Transverse colon (tissue), 4 donors: ENCODE data around the gene CNPPD1. TPM values are rescaled to one million over a fixed set of nuclear protein-coding genes. Genes with fewer than 3 reads are reported as not detected.

ENCODE experiments used
- DNase-seq: peaks from one replicate; pipeline ENCODE4 v3.0.0-alpha.2; 2019
- H3K27ac ChIP-seq, 4 donors: fragments of 200-600 bp; sonication (generic); 2 replicates each; pipeline ENCODE4 v1.5.1; 2016 to 2018; ENCODE audit warnings: inconsistent platforms in 4 of 4
- H3K27me3 ChIP-seq: fragments of 200-600 bp; sonication (generic); 2 replicates; pipeline ENCODE4 v1.5.1; 2017; ENCODE audit warnings: inconsistent platforms
- H3K36me3 ChIP-seq, 4 donors: fragments of 200-600 bp; sonication (generic); 2 replicates each; pipeline ENCODE4 v1.5.1; 2017 to 2019; ENCODE audit warnings: inconsistent platforms in 4 of 4
- H3K4me1 ChIP-seq, 4 donors: fragments of 200-600 bp; sonication (generic); 2 replicates each; pipeline ENCODE4 v1.5.1; 2017 to 2020; ENCODE audit warnings: inconsistent platforms in 4 of 4
- H3K4me3 ChIP-seq, 4 donors: fragments of 200-600 bp; sonication (generic); 1 replicate in 1 of 4; 2 replicates in 3 of 4; pipeline versions ENCODE4 v1.5.1 to v1.6.1; 2017 to 2019; ENCODE audit warnings: inconsistent platforms in 4 of 4
- H3K9me3 ChIP-seq, 2 donors: fragments of 200-600 bp; sonication (generic); 2 replicates each; pipeline ENCODE4 v1.5.1; 2017 to 2019; ENCODE audit warnings: inconsistent platforms in 2 of 2
- CTCF ChIP-seq, 5 experiments: fragments of 200-600 bp in 3 of 5; fragments of 450-650 bp in 2 of 5; sonication (generic) in 3 of 5; IDR thresholded peaks; 1 replicate in 2 of 5; 2 replicates in 3 of 5; pipeline ENCODE4 v1.5.1; 2016 to 2017; ENCODE audit warnings: antibody characterized with exemption in 5 of 5, inconsistent platforms in 3 of 5, mild to moderate bottlenecking in 2 of 5, moderate library complexity in 1 of 5
- EP300 ChIP-seq: sonication (generic); formaldehyde crosslinking; IDR thresholded peaks from one replicate; pipeline ENCODE4 v1.6.1; 2017; ENCODE audit warnings: antibody characterized with exemption, low read depth
- POLR2A ChIP-seq: fragments of 450-650 bp; IDR thresholded peaks from one replicate; pipeline ENCODE4 v1.6.1; 2016; ENCODE audit warnings: antibody characterized with exemption, mild to moderate bottlenecking, moderate library complexity
- POLR2AphosphoS5 ChIP-seq, 3 donors: sonication (generic); formaldehyde crosslinking; IDR thresholded peaks; one replicate each; pipeline ENCODE4 v1.6.1; 2016; ENCODE audit warnings: antibody characterized with exemption in 3 of 3
- WGBS, 2 donors: methylation state at CpG; one replicate each; pipeline ENCODE4 v1.1.5; 2018; ENCODE audit warnings: low coverage in 1 of 2; 5-methylcytosine and 5-hydroxymethylcytosine counted together
- in situ Hi-C, 4 donors: fragments of 200-750 bp; cut with MboI; loops; one replicate each; pipeline versions ENCODE4 v1.15.0 to v1.15.1; 2017; ENCODE audit warnings: low sequenced_read_pairs in 3 of 4, low pct_ligation_motif_present in 1 of 4, low pct_unique_long_range_greater_than_20kb in 1 of 4
- intact Hi-C: fragments of 100-400 bp; cut with DNase I; formaldehyde crosslinking; loops from one replicate; pipeline ENCODE4 v1.15.1; 2023; ENCODE audit warnings: low total_unique reads
- total RNA-seq, 4 donors: library from RNA; depleted of rRNA; stranded (reverse); fragments of >200 nt; gene quantifications; one replicate each; pipeline ENCODE4 v1.1.0, GENCODE V29; 2016

CNPPD1 gene
- total RNA-seq, 4 donors from 2014 or later: 50.4 to 114 (median 106) TPM

GRCh38 chr2:219133976-219134375 is 42.7 kb downstream of the CNPPD1 start:
- H3K36me3 ChIP-seq: no peaks in the 10 kb centered on the region
- TF ChIP-seq CTCF (IDR thresholded peaks at IDR 0.05) (no peak), POLR2AphosphoS5 (IDR thresholded peaks at IDR 0.05) (no peak), POLR2A (no peak), EP300 (no peak)
- peaks cover 0 to 4% (median 0%) of the 10 kb centered on the region in 4 donors for H3K4me1 ChIP-seq
- H3K27ac ChIP-seq: no peak overlapping the region
- DNase-seq: no peak
- in situ Hi-C loops: no loop called here
- no peaks in the 10 kb centered on the region for H3K27me3 ChIP-seq
- intact Hi-C loops: no loop called here
- H3K9me3 ChIP-seq: no peaks in the 10 kb centered on the region
- 85 to 95% methylated on average over 3 to 4 of the region's 4 CpGs for WGBS, 2 donors
- H3K4me3 ChIP-seq: no peak overlapping the region

- Histone ChIP-seq H3K9me3 (no peaks in the 10 kb centered on the region), H3K27ac (no peak overlapping the region), H3K27me3 (no peaks in the 10 kb centered on the region), H3K4me3 (no peak overlapping the region), H3K4me1 (peaks cover 0 to 25% (median 16%) of the 10 kb centered on the region in 4 donors), H3K36me3 (no peaks in the 10 kb centered on the region)
- no peak for DNase-seq
- intact Hi-C loops (no loop called here), in situ Hi-C loops (no loop called here)
- TF ChIP-seq POLR2AphosphoS5 (IDR thresholded peaks at IDR 0.05): no peak
- no peak for TF ChIP-seq CTCF (IDR thresholded peaks at IDR 0.05)
- TF ChIP-seq EP300: no peak
- TF ChIP-seq POLR2A: no peak
- 82 to 88% methylated on average over 3 to 4 of the region's 4 CpGs for WGBS, 2 donors
These were observed 45.0 kb downstream of the CNPPD1 start for GRCh38 chr2:219131744-219132143.

- no peaks in the 10 kb centered on the region for H3K36me3 ChIP-seq
- H3K27ac ChIP-seq: no peak overlapping the region
- 72 to 84% methylated on average over 3 of the region's 3 CpGs for WGBS, 2 donors
- intact Hi-C loops (no loop called here), in situ Hi-C loops (no loop called here)
- H3K4me3 ChIP-seq: no peak overlapping the region
- no peaks in the 10 kb centered on the region for H3K27me3 ChIP-seq
- peaks cover 0 to 26% (median 17%) of the 10 kb centered on the region in 4 donors for H3K4me1 ChIP-seq
- H3K9me3 ChIP-seq: no peaks in the 10 kb centered on the region
- DNase-seq: no peak
- TF ChIP-seq EP300: no peak
- TF ChIP-seq POLR2A: no peak
- no peak for TF ChIP-seq POLR2AphosphoS5 (IDR thresholded peaks at IDR 0.05)
- no peak for TF ChIP-seq CTCF (IDR thresholded peaks at IDR 0.05)
These were observed 45.4 kb downstream of the CNPPD1 start for GRCh38 chr2:219131327-219131726.

GRCh38 chr2:219129589-219129988 is 47.1 kb downstream of the CNPPD1 start:
- intact Hi-C loops: no loop called here
- 94 to 97% methylated on average over 11 to 16 of the region's 16 CpGs for WGBS, 2 donors

More at GRCh38 chr2:219129589-219129988, 47.1 kb downstream of the CNPPD1 start:
- Histone ChIP-seq H3K4me3 (no peak overlapping the region), H3K4me1 (peaks cover 7 to 41% (median 31%) of the 10 kb centered on the region in 4 donors), H3K36me3 (no peaks in the 10 kb centered on the region), H3K9me3 (no peaks in the 10 kb centered on the region), H3K27me3 (no peaks in the 10 kb centered on the region), H3K27ac (no peak overlapping the region)
- in situ Hi-C loops: loop anchor here in 2 of 4 donors (10.0 kb wide), 2 partner anchors 65 to 75 kb away; partner anchors contain the start of gene IHH (in 1 of the 2)
- TF ChIP-seq EP300 (no peak), CTCF (IDR thresholded peaks at IDR 0.05) (no peak), POLR2A (no peak), POLR2AphosphoS5 (IDR thresholded peaks at IDR 0.05) (no peak)
- DNase-seq: no peak
